Panc1 (cell line): Measurements from ENCODE around the gene SLCO3A1. TPM values are rescaled to one million over a fixed set of nuclear protein-coding genes. Genes with fewer than 3 reads are reported as not detected.
"Not testable (repeated sequence)": the region's sequence is repeated elsewhere in the genome, so short reads cannot be mapped to it uniquely, and the experiment has no call there.

Source experiments
- ATAC-seq: fragments of 200-7000 bp; cut with Tn5 transposase; 2 replicates; pipeline ENCODE4 v1.9.1; 2020; ENCODE audit warnings: mild to moderate bottlenecking, moderate library complexity
- BruUV-seq: library from RNA; stranded (reverse); fragments of 400-500 nt; replicated peaks from 2 replicates; lab custom pipeline; 2021; lab: Mats Ljungman, UMichigan
- CTCF ChIA-PET: fragments of 300-600 bp; sonication (Branson Sonifier 250); formaldehyde crosslinking; loops from one replicate; lab custom pipeline; 2022; ENCODE audit warnings: antibody characterized with exemption; lab: Charles Lee
- POLR2A ChIA-PET: fragments of 300-600 bp; sonication (Branson Sonifier 250); formaldehyde crosslinking; loops from one replicate; lab custom pipeline; 2022; ENCODE audit warnings: antibody characterized with exemption; lab: Charles Lee
- DNase-seq: peaks from one replicate; pipeline ENCODE4 v3.0.0-alpha.2; 2010; ENCODE audit warnings: low read depth, low spot score
- H3K27ac ChIP-seq: 2 replicates; pipeline ENCODE4 v1.5.1; 2011; ENCODE audit warnings: mild to moderate bottlenecking, low read length, inconsistent platforms
- H3K27me3 ChIP-seq: fragments of 200-500 bp; sonication (Bioruptor generic); 2 replicates; pipeline ENCODE4 v1.6.0; 2014; ENCODE audit warnings: low read length, inconsistent platforms; ENCODE audit not compliant: control insufficient read depth, insufficient read depth
- H3K36me3 ChIP-seq: fragments of 200-500 bp; sonication (Bioruptor generic); 2 replicates; pipeline ENCODE4 v1.5.1; 2014; ENCODE audit warnings: inconsistent platforms, mild to moderate bottlenecking, low read length, moderate library complexity; ENCODE audit not compliant: control insufficient read depth, insufficient read depth
- H3K4me1 ChIP-seq: 2 replicates; pipeline ENCODE4 v1.5.1; 2011; ENCODE audit warnings: inconsistent platforms, mild to moderate bottlenecking, low read length, moderate library complexity; ENCODE audit not compliant: control insufficient read depth, insufficient read depth
- H3K4me3 ChIP-seq, 2 experiments: 2 replicates each; pipeline ENCODE4 v1.5.1; 2011 to 2012; ENCODE audit warnings: low read depth in 2 of 2, low read length in 2 of 2, mild to moderate bottlenecking in 2 of 2, inconsistent platforms in 1 of 2, moderate library complexity in 1 of 2
- H3K9me3 ChIP-seq: fragments of 200-500 bp; sonication (Bioruptor generic); 2 replicates; pipeline ENCODE4 v1.5.1; 2014; ENCODE audit warnings: low read depth, mild to moderate bottlenecking, inconsistent platforms, low read length, moderate library complexity; ENCODE audit not compliant: control insufficient read depth, insufficient read depth
- POLR2AphosphoS5 ChIP-seq: IDR thresholded peaks from 2 replicates; pipeline ENCODE4 v1.6.1; 2012; ENCODE audit warnings: mild to moderate bottlenecking, low read depth, low read length, moderate library complexity
- SIN3A ChIP-seq: IDR thresholded peaks from 2 replicates; pipeline ENCODE4 v1.6.1; 2012; ENCODE audit warnings: low read depth, mild to moderate bottlenecking, low read length, moderate library complexity, borderline replicate concordance; ENCODE audit not compliant: insufficient read depth
- TCF7L2 ChIP-seq: IDR thresholded peaks from 2 replicates; pipeline ENCODE4 v1.6.1; 2011; ENCODE audit warnings: mild to moderate bottlenecking, low read depth, low read length, inconsistent platforms
- in situ Hi-C: cut with HindIII; loops from 2 replicates; pipeline ENCODE4 v1.10.0; 2016; ENCODE audit warnings: low sequenced_read_pairs, low pct_unique_long_range_greater_than_20kb
- intact Hi-C: fragments of 100-400 bp; cut with micrococcal nuclease; formaldehyde crosslinking; loops from one replicate; pipeline ENCODE4 v1.10.0; 2022; ENCODE audit not compliant: unreplicated experiment
- total RNA-seq: library from RNA; stranded (reverse); gene quantifications from one replicate; pipeline ENCODE4 v1.2.1, GENCODE V29; 2021; ENCODE audit not compliant: unreplicated experiment
- TF ChIP-seq, protein P1 (sequence below), 2 experiments: IDR thresholded peaks; 2 replicates each; pipeline ENCODE4 v1.6.1; 2011 to 2012; ENCODE audit warnings: low read depth in 2 of 2, control low read depth in 1 of 2, low read length in 1 of 2, mild to moderate bottlenecking in 1 of 2, moderate library complexity in 1 of 2; ENCODE audit not compliant: insufficient read depth in 1 of 2
- TF ChIP-seq, protein P2 (sequence below): fragments of 450-650 bp; IDR thresholded peaks from 2 replicates; pipeline ENCODE4 v1.5.1; 2017; ENCODE audit warnings: mild to moderate bottlenecking

The SLCO3A1 gene
- total RNA-seq, 1 experiment from 2014 or later: 20.6 TPM

DNA sequence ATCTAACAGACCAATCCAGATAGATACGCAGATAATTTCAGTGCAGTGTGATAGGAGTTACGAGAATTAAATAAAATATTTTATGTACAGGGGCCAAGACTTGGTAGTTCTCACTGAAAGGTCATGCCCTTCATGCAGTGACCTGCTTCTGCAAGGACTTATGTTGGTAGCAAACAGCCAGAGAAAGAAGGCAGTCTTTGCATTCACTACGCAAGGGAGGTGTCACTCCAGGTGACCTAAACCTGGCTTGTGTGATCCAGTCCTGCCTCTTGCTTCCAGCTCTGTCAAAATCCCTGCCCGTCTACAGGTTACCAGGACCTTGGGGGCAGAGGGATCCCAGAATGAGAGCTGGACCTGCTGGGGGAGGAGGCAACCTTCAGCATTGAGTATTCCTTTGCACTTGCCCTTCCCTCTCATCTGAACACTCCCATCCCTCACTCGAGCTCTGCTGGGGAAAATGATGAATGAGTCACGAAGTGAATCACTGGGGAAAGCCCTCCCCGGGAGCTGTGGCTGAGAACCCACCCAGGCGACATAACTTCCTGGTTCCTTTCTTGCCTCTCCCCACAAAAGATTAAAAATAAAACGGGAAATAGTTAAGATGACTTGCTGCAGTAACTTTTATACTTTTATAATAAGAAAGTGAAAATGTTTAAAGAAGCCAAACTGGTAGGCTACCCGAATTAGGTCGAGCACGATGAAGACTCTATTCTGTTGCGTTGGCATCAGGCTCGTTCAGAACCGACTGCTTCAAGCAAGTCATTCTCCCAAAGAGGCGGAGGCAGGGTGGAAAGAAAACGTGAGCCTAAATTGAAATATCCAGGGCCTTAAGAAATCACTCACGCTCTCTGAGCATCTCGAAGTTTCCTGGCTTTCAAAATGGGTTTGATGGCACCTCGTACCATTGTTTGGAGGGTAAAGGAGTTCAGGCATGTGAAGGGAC, 216.1 kb downstream of the SLCO3A1 start:
- Histone ChIP-seq H3K4me3 (peak overlapping the region in 1 of 2 experiments; percentile 30; a peak in 2 of 4 replicates), H3K27ac (peak overlapping the region; percentile 39; the same call in 1 of the 2 replicates), H3K4me1 (peaks cover 4% of the 10 kb centered on the region; the same call in 1 of the 2 replicates), H3K36me3 (no peaks in the 10 kb centered on the region), H3K9me3 (no peaks in the 10 kb centered on the region), H3K27me3 (no peaks in the 10 kb centered on the region)
- ATAC-seq (peak; percentile 93), DNase-seq (no peak)
- in situ Hi-C loops: no loop called here
- CTCF ChIA-PET: no interaction called here
- POLR2A ChIA-PET: no interaction called here
- intact Hi-C loops: loop anchor here (10.0 kb wide), 1 partner anchor 125 kb away; no protein-coding TSS in a partner anchor
- TF ChIP-seq, protein P1, sequence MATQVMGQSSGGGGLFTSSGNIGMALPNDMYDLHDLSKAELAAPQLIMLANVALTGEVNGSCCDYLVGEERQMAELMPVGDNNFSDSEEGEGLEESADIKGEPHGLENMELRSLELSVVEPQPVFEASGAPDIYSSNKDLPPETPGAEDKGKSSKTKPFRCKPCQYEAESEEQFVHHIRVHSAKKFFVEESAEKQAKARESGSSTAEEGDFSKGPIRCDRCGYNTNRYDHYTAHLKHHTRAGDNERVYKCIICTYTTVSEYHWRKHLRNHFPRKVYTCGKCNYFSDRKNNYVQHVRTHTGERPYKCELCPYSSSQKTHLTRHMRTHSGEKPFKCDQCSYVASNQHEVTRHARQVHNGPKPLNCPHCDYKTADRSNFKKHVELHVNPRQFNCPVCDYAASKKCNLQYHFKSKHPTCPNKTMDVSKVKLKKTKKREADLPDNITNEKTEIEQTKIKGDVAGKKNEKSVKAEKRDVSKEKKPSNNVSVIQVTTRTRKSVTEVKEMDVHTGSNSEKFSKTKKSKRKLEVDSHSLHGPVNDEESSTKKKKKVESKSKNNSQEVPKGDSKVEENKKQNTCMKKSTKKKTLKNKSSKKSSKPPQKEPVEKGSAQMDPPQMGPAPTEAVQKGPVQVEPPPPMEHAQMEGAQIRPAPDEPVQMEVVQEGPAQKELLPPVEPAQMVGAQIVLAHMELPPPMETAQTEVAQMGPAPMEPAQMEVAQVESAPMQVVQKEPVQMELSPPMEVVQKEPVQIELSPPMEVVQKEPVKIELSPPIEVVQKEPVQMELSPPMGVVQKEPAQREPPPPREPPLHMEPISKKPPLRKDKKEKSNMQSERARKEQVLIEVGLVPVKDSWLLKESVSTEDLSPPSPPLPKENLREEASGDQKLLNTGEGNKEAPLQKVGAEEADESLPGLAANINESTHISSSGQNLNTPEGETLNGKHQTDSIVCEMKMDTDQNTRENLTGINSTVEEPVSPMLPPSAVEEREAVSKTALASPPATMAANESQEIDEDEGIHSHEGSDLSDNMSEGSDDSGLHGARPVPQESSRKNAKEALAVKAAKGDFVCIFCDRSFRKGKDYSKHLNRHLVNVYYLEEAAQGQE (IDR thresholded peaks at IDR 0.05; ENCODE audit: insufficient read depth in 1 of 2, low read depth in 2 of 2, low read length in 1 of 2): no peak
- no peak for TF ChIP-seq TCF7L2
- no peak for TF ChIP-seq POLR2AphosphoS5
- TF ChIP-seq, protein P2, sequence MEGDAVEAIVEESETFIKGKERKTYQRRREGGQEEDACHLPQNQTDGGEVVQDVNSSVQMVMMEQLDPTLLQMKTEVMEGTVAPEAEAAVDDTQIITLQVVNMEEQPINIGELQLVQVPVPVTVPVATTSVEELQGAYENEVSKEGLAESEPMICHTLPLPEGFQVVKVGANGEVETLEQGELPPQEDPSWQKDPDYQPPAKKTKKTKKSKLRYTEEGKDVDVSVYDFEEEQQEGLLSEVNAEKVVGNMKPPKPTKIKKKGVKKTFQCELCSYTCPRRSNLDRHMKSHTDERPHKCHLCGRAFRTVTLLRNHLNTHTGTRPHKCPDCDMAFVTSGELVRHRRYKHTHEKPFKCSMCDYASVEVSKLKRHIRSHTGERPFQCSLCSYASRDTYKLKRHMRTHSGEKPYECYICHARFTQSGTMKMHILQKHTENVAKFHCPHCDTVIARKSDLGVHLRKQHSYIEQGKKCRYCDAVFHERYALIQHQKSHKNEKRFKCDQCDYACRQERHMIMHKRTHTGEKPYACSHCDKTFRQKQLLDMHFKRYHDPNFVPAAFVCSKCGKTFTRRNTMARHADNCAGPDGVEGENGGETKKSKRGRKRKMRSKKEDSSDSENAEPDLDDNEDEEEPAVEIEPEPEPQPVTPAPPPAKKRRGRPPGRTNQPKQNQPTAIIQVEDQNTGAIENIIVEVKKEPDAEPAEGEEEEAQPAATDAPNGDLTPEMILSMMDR: no peak
- no peak for TF ChIP-seq SIN3A
- BruUV-seq: TSS peak; percentile 79

DNA sequence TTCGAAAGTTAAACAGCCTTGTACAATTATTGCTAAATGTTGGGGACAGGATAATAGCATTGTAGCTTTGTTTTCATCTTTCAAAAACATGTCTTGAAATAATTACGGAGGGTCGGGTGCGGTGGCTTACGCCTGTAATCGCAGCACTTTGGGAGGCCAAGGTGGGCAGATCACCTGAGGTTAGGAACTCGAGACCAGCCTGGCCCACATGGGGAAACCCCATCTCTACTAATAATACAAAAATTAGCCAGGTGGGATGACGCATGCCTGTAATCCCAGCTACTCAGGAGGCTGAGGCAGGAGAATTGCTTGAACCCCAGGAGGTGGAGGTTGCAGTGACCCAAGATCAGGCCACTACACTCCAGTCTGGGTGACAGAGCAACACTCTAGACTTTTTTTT, 216.7 kb downstream of the SLCO3A1 start:
- in situ Hi-C loops, POLR2A ChIA-PET, H3K4me1 ChIP-seq, DNase-seq, ATAC-seq, H3K9me3 ChIP-seq, BruUV-seq, H3K27me3 ChIP-seq, CTCF ChIA-PET, H3K36me3 ChIP-seq: not testable (repeated sequence)
- H3K27ac ChIP-seq: peak overlapping the region; percentile 39; the same call in 1 of the 2 replicates
- peak overlapping the region in 1 of 2 experiments; percentile 30; a peak in 1 of 4 replicates for H3K4me3 ChIP-seq
- intact Hi-C loops: loop anchor here (10.0 kb wide), 1 partner anchor 125 kb away; no protein-coding TSS in a partner anchor
